ENCODE measurements around the gene MMP3.

Gene MMP3

DNA sequence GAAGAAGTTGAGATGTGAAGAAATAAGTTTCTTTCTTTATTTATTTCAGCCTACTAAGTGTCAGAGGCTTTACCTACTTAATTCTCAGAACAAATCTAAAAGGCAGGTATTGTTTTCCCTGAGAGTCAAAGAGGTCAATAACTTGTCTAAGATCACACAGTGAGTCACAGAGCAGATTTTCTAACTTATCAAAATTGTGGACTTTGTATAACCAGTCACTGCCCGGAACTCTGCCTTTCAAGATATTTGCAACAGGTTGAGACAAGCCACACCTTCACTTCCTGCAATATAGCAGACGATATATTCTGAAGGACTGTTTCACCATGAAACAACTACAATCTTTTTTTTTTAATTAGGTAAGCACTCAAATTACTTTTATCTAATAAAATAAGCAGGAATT, 10.5 kb upstream of the MMP3 start:
- Histone ChIP-seq H3K27ac (ENCODE audit: low read depth, low read length) (no peak overlapping the region), H3K9me3 (ENCODE audit: control insufficient read depth, insufficient read depth, low read length) (no peaks in the 10 kb centered on the region), H3K79me2 (ENCODE audit: control insufficient read depth, low read length) (no peaks in the 10 kb centered on the region)

DNA sequence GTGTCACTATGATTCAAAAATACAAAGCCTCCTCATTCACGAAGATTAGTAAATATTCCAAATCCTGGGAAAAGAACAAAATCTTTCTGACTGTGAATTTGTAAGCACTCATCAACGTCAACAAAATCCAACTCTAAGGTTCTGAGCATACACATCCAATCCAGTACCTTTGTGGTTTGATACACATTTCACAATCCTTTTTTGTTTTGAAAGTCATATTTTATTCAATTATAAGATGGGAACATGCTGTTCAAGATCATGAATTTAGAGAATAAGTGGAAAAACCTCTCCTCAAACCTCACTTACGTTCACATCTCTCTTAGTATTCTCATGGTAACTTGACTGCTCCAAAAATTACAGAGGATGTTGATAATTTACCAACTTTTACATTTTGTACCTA, 9.6 kb upstream of the MMP3 start:
- Histone ChIP-seq H3K79me2 (ENCODE audit: control insufficient read depth, low read length) (no peaks in the 10 kb centered on the region), H3K4me3 (ENCODE audit: low read length) (no peak overlapping the region), H3K27ac (ENCODE audit: low read depth, low read length) (no peak overlapping the region), H3K9me2 (replicated peaks; ENCODE audit: control insufficient read depth, low read length) (no peaks in the 10 kb centered on the region), H3K9me3 (ENCODE audit: control insufficient read depth, insufficient read depth, low read length) (no peaks in the 10 kb centered on the region), H3K36me3 (ENCODE audit: control insufficient read depth, low read length) (no peaks in the 10 kb centered on the region), H4K20me1 (ENCODE audit: control insufficient read depth, insufficient read depth, low read depth, low read length) (no peaks in the 10 kb centered on the region), H3F3A (ENCODE audit: control insufficient read depth, insufficient read depth) (no peaks in the 10 kb centered on the region), H3K4me1 (ENCODE audit: control insufficient read depth, low read length) (no peaks in the 10 kb centered on the region), H3K27me3 (ENCODE audit: control insufficient read depth, low read length) (peaks cover 4% of the 10 kb centered on the region; the same call in 1 of the 2 replicates), H3K4me2 (ENCODE audit: low read length) (no peak overlapping the region)
- TF ChIP-seq EZH2phosphoT487 (IDR thresholded peaks at IDR 0.05; ENCODE audit: borderline replicate concordance, low read length), result no peak
- TF ChIP-seq, protein P1, sequence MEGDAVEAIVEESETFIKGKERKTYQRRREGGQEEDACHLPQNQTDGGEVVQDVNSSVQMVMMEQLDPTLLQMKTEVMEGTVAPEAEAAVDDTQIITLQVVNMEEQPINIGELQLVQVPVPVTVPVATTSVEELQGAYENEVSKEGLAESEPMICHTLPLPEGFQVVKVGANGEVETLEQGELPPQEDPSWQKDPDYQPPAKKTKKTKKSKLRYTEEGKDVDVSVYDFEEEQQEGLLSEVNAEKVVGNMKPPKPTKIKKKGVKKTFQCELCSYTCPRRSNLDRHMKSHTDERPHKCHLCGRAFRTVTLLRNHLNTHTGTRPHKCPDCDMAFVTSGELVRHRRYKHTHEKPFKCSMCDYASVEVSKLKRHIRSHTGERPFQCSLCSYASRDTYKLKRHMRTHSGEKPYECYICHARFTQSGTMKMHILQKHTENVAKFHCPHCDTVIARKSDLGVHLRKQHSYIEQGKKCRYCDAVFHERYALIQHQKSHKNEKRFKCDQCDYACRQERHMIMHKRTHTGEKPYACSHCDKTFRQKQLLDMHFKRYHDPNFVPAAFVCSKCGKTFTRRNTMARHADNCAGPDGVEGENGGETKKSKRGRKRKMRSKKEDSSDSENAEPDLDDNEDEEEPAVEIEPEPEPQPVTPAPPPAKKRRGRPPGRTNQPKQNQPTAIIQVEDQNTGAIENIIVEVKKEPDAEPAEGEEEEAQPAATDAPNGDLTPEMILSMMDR (IDR thresholded peaks at IDR 0.05; ENCODE audit: low read depth, low read length, poor library complexity, severe bottlenecking), result no peak

More for the DNA sequence above, 10.5 kb upstream of the MMP3 start:
- Histone ChIP-seq H3K4me1 (ENCODE audit: control insufficient read depth, low read length) (no peaks in the 10 kb centered on the region), H3K27me3 (ENCODE audit: control insufficient read depth, low read length) (peaks cover 4% of the 10 kb centered on the region; the same call in 1 of the 2 replicates), H3K4me3 (ENCODE audit: low read length) (no peak overlapping the region), H3F3A (ENCODE audit: control insufficient read depth, insufficient read depth) (no peaks in the 10 kb centered on the region), H3K9me2 (replicated peaks; ENCODE audit: control insufficient read depth, low read length) (no peaks in the 10 kb centered on the region), H3K36me3 (ENCODE audit: control insufficient read depth, low read length) (no peaks in the 10 kb centered on the region), H3K4me2 (ENCODE audit: low read length) (no peak overlapping the region), H4K20me1 (ENCODE audit: control insufficient read depth, insufficient read depth, low read depth, low read length) (no peaks in the 10 kb centered on the region)
- no peak for TF ChIP-seq EZH2phosphoT487 (IDR thresholded peaks at IDR 0.05; ENCODE audit: borderline replicate concordance, low read length)
- TF ChIP-seq, protein P1 (IDR thresholded peaks at IDR 0.05; ENCODE audit: low read depth, low read length, poor library complexity, severe bottlenecking), result no peak

DNA sequence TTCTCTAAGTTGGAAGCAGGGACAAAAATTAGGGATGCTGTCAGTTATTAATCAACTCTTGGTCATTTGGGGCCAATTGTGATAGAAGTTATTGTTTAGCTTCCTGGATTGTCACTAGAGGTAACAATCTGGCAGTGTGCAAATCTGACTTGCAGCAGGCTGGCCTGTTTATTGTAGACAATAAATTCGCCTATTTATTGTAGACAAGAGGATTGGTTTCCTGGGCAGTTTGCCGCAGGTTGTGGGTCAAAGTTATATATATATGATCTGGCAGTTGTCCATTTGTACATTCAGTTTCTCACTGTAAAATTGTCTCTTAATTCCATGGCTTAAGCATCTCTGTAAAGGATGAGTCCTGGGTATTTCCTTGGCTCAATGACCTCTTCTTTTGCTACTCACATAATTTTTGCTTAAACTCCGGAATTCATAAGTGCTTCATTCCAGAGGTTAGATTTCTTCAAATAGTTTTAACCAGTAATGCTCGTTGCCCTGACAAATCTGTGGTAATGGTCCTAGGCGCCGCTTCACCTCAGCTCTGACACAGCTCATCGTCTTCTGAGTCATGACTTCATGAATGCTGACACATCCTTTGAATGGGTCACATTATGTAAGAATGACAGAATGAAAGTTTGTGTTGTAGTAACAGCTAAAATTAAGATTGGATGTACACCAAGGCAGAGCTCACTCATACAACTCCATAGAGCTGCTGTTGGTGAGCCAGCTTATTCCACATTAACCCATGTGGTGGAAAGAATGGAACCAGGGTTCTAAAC, 7.8 kb upstream of the MMP3 start:
- Histone ChIP-seq H3F3A (ENCODE audit: control insufficient read depth, insufficient read depth) (no peaks in the 10 kb centered on the region), H3K9me2 (replicated peaks; ENCODE audit: control insufficient read depth, low read length) (no peaks in the 10 kb centered on the region), H3K27me3 (ENCODE audit: control insufficient read depth, low read length) (peaks cover 4% of the 10 kb centered on the region; the same call in 1 of the 2 replicates), H3K4me1 (ENCODE audit: control insufficient read depth, low read length) (no peaks in the 10 kb centered on the region), H4K20me1 (ENCODE audit: control insufficient read depth, insufficient read depth, low read depth, low read length) (no peaks in the 10 kb centered on the region), H3K36me3 (ENCODE audit: control insufficient read depth, low read length) (no peaks in the 10 kb centered on the region), H3K4me3 (ENCODE audit: low read length) (no peak overlapping the region), H3K4me2 (ENCODE audit: low read length) (no peak overlapping the region), H3K79me2 (ENCODE audit: control insufficient read depth, low read length) (no peaks in the 10 kb centered on the region), H3K9me3 (ENCODE audit: control insufficient read depth, insufficient read depth, low read length) (no peaks in the 10 kb centered on the region), H3K27ac (ENCODE audit: low read depth, low read length) (no peak overlapping the region)
- no peak for TF ChIP-seq EZH2phosphoT487 (IDR thresholded peaks at IDR 0.05; ENCODE audit: borderline replicate concordance, low read length)
- TF ChIP-seq, protein P1 (IDR thresholded peaks at IDR 0.05; ENCODE audit: low read depth, low read length, poor library complexity, severe bottlenecking), result no peak

Measured in DOHH2 (cell line).